Loucy (cell line): Measurements from ENCODE around the gene ETFB.

Experiments used
- EZH2phosphoT487 ChIP-seq: fragments of 200-600 bp; IDR thresholded peaks from 2 replicates; pipeline ENCODE4 v1.6.1; 2018; ENCODE audit warnings: antibody characterized with exemption, mild to moderate bottlenecking, moderate library complexity, borderline replicate concordance
- TF ChIP-seq, protein P1 (sequence below): fragments of 200-600 bp; sonication (generic); conservative IDR thresholded peaks from 2 replicates; pipeline ENCODE4 v1.5.1; 2014; ENCODE audit warnings: mild to moderate bottlenecking, antibody characterized with exemption, low read length

- TF ChIP-seq, protein P1, sequence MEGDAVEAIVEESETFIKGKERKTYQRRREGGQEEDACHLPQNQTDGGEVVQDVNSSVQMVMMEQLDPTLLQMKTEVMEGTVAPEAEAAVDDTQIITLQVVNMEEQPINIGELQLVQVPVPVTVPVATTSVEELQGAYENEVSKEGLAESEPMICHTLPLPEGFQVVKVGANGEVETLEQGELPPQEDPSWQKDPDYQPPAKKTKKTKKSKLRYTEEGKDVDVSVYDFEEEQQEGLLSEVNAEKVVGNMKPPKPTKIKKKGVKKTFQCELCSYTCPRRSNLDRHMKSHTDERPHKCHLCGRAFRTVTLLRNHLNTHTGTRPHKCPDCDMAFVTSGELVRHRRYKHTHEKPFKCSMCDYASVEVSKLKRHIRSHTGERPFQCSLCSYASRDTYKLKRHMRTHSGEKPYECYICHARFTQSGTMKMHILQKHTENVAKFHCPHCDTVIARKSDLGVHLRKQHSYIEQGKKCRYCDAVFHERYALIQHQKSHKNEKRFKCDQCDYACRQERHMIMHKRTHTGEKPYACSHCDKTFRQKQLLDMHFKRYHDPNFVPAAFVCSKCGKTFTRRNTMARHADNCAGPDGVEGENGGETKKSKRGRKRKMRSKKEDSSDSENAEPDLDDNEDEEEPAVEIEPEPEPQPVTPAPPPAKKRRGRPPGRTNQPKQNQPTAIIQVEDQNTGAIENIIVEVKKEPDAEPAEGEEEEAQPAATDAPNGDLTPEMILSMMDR, result peak; percentile 84
- TF ChIP-seq EZH2phosphoT487, result no peak
Measured at GRCh38 chr19:51338563-51339312, 27.4 kb downstream of the ETFB start.
